Measurements from ENCODE around the gene DOC2B. TPM values are rescaled to one million over a fixed set of nuclear protein-coding genes. Genes with fewer than 3 reads are reported as not detected.

DOC2B gene
- total and polyA plus RNA-seq, 9 of the 15 experiments (the other 6 are each of a cell fraction or from before 2014, with no cell fraction given), result 0.02 TPM; not detected in 8

DNA sequence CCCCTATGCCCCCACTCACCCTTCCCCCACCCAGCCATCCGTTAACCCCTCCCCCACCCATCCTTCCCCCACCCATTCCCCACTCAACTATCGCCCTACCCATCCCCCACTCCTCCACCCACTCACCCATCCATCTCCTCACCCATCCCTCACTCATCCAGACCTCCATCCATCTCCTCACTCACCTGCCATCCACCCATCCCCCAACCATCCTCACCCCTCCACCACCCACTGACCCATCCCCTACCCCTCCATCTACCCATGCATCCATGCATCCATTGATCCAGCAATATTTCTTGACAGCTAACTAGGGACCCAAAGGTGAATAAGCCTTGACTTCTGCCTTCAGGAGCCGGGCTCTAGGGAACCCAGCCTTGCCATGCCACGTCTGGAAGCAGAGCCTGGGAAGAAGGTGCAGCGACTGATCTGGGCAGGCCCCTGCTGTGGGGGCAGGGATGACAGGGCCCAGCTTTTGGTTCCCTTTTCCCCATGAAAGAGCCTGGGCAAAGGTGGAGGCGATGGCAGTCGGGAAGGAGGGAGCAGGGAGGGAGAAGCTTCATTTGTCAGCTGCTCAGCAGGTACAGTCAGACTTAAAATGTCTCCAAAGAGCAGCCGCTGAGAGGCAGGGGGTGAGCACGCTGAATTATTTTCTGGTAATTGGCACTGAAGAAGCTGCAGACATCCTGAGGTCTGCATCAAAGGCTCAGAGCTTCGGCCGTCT is 23.1 kb upstream of the DOC2B start:
- Histone ChIP-seq H3K4me2 (ENCODE audit: insufficient read depth, low read length) (no peak overlapping the region), H3K4me3 (no peak overlapping the region), H3K9me3 (replicated peaks; ENCODE audit: control insufficient read depth, insufficient read depth, low read depth, low read length) (no peaks in the 10 kb centered on the region; the same call in 1 of the 2 replicates), H3K27ac (ENCODE audit: extremely low read depth, low read depth, low read length) (no peak overlapping the region), H3K27me3 (ENCODE audit: control insufficient read depth in 2 of 2, insufficient read depth in 2 of 2, low read length in 2 of 2) (peaks cover 3 to 52% of the 10 kb centered on the region in 2 experiments; a peak in 3 of 5 replicates), H3K36me3 (ENCODE audit: control insufficient read depth, insufficient read depth, low read length) (no peaks in the 10 kb centered on the region), H2AFZ (ENCODE audit: low read depth, low read length) (no peak overlapping the region), H4K20me1 (replicated peaks; ENCODE audit: control insufficient read depth, insufficient read depth, low read length) (no peaks in the 10 kb centered on the region; the same call in 1 of the 2 replicates), H3K79me2 (ENCODE audit: control insufficient read depth, insufficient read depth, low read length) (no peaks in the 10 kb centered on the region), H3K9ac (ENCODE audit: insufficient read depth in 1 of 2, low read depth in 2 of 2, low read length in 2 of 2) (no peak overlapping the region), H3K4me1 (replicated peaks in 1 of 2; ENCODE audit: control insufficient read depth in 2 of 2, insufficient read depth in 2 of 2, low read length in 2 of 2) (0 out of 5 replicates have a peak, but pooled peaks cover 0 to 3% of the 10 kb centered on the region in 2 experiments), H3K9me1 (ENCODE audit: control insufficient read depth, insufficient read depth, low read length) (no peaks in the 10 kb centered on the region)
- WGBS (ENCODE audit: insufficient coverage, low coverage, missing lambda C conversion rate), result 0% methylated on average over 4 of the region's 11 CpGs
- DNase-seq (ENCODE audit: extremely low read depth in 1 of 4, low spot score in 3 of 4) (no peak), FAIRE-seq (no peak), ATAC-seq (no peak)
- in situ Hi-C loops (cut with MboI) (no loop called here), intact Hi-C loops (cut with micrococcal nuclease) (no loop called here)
- CTCF ChIA-PET (ENCODE audit: low intra/inter-chr PET ratio), result no interaction called here
- BruUV-seq (replicated peaks), result no TSS peak
- TF ChIP-seq ZNF143 (CRISPR knock-in tag; IDR thresholded peaks at IDR 0.05) (no peak), NCOA2 (IDR thresholded peaks at IDR 0.05; ENCODE audit: partially characterized antibody in 2 of 2) (no peak), MYBL2 (IDR thresholded peaks at IDR 0.05; ENCODE audit: low read depth) (no peak), MYBL2 (CRISPR knock-in tag; IDR thresholded peaks at IDR 0.05; ENCODE audit: borderline replicate concordance) (no peak), ZNF717 (CRISPR knock-in tag; IDR thresholded peaks at IDR 0.05) (no peak)
- POLR2A ChIA-PET, result no interaction called here
